Glomerular visceral epithelial cell (primary cell): ENCODE results near the gene NEK9.
A peak's percentile ranks its signal among the peaks of the same experiment; 100 is the strongest.
"Not testable (repeated sequence)": the region's sequence is repeated elsewhere in the genome, so short reads cannot be mapped to it uniquely, and the experiment has no call there.

ENCODE experiments used
- DNase-seq: peaks from one replicate; pipeline ENCODE4 v3.0.0-alpha.2; 2016; ENCODE audit errors: extremely low spot score

NEK9 gene

DNA sequence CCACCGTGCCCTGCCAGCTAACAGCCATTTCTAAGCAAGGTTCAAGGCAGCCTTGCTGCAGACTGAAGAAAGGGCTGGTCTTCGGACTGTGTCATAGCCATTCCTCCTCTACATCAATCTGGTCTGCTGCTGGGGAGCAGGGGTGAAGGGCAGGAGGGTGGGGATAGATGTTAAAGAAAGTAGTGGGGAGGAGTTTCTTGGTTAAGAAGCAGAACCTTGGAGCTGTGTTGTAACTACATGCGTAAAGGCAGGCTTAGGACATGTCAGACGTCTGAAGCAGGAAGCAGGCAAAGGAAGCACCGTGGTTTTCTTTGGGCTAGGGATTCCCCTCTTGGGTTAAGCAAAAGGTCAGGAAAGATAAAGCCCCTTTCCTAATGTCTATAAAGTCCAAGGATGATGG is 18.1 kb upstream of the NEK9 start:
- no peak for DNase-seq

DNA sequence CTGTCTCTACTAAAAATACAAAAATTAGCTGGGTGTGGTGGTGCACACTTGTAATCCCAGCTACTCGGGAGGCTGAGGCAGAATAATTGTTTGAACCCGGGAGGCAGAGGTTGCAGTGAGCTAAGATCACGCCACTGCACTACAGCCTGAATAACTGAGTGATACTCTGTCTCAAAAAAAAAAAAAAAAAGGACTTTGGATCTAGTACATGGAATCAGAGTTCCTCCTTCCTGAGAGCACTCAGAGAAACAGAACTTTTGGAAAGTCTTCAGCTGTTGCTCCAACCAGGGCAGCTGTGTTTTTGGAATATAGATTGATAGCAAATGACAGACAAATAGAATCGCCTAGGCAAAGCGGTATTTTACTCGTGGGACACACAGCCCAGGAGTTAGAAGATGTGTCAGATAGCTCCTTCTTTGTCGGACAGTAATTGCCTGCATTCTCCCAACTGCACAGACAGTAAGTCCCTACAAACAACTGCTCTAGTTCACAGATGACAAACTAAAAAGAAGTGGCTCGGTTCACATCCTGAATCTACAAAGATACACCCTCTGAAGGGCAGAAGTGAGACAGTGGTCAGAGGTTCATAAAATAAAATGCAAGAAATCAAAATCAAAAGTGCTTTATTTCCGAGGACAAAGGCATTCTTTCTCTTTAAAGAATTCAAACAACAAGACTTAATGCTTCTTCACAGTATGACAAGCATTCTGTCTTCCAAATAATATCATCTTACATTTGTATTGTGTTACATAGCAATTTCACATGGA is 17.1 kb upstream of the NEK9 start:
- DNase-seq = no peak

DNA sequence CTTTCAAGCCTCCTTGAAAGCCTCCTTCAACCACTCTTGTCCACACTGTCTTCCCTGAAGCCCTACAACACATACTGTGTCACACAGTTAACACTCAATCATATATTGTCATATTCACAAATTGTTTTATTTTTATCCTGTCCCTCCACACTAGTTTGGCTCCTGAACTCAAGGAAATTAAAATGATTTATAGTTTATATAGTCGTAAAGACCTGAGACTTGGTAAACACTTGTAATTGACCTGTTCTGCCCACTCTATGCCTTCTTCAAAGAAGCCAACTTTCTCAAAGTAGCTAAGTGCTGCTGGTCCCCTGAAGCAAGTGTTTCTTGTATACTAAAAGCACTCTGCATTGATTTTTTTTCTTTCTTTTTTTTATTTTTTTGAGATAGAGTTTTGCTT is 15.6 kb upstream of the NEK9 start:
- DNase-seq = no peak

DNA sequence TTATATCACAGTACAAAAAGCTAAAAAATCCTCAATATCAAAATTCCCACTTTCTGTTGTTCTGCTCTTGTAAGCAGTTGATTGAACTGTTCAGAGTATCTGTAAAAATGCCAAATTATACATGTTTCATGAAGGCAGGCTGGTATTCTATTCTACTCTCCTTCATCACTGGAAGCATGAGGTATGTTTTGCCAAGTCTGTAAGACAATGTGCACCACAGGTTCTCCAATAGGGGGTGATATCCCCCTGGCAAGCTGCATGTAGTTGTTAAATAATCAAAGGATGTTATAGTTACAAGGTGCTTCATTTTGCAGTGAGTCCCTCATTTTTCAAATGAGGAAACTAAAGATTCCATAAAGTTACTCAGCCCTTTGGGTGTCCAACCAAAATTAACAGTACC is 15.1 kb upstream of the NEK9 start:
- peak; percentile 19 for DNase-seq

DNA sequence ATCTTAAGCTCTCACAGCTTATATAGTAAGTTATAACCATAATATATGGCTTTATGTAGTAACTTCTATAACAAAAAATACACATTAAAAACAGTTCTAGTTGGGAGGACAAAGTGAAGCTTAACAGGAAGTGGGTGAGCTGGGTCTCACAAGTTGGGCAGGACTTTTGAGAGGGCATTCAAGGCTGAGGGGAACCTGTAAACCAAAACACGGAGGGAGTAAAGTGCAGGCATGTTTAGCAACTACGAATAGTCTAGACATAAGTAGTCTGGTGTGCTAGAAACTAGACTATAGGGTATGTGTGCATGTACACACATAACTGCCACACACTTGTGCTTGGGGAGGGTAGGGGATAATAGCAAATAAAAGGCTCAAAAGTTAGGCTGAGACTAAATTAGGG is 14.2 kb upstream of the NEK9 start:
- DNase-seq = no peak

DNA sequence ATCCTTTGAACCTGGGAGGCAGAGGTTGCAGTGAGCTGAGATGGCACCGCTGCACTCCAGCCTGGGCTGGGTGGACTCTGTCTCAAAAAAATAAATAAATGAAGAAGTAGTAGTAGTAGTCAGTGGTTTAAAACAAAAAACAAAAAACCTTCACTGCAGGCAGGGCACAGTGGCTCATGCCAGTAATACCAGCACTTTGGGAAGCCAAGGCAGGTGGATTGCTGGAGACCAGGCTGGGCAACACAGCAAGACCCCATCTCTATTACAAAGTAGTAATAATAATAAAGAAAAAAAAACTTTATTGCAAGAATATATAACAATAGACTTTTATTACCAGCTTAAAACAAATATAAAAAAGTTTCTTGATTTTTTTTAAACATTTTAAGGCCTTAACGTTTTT is 13.8 kb upstream of the NEK9 start:
- DNase-seq = no peak

DNA sequence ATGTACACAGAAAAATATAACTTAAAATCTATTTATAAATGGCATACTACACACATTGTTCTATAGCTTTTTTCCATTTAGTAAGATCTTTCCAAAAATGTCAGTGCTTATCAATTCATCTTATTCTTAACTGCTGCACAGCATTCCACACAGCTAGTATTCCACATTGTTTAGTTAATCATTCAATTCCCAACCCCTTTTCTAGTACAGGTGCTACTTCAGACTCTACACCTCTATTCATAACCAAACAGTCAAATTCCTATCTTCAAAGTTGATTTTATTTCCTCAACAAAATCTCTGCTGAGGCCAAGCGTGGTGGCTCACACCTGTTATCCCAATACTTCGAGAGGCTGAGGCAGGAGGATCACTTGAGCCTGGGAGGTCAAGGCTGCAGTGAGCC is 12.3 kb upstream of the NEK9 start:
- DNase-seq = no peak

DNA sequence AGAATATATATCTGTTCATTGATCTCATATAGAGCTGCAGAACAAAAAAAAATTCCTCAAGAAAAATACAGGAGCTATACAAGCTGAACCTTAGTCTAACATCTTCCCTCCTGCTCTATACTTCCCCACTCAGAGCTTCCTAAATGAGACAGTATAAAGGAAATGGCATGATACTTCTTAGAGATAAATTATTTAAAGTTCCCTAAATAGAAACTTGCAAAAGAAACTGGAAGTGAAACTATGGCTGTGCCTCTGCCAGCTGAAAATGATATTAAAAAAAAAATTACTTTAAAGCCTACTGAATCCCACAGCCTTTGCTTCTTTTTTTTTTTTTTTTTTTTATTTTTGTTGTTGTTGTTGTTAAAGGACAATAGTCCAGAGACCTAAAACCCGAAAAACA is 11.6 kb upstream of the NEK9 start:
- no peak for DNase-seq

DNA sequence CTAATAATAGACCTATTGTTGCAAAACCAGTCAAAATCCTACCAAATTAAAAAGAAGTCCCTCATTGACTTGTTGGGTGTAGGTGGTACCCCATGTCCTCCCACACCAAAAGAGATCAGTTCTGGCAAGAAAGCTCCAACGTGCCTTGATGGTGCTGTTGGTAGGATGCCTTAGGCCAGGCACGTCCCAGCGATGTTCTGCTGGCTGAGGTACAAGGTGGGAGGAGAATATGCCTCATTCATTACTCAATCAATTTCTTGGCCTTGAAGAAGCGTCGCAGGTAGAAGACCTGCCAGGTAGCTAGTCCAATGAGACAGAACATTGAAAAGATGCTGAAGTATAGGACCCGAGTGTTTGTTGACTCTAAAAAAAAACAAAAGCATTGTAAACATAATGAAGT is 7.8 kb upstream of the NEK9 start:
- no peak for DNase-seq

DNA sequence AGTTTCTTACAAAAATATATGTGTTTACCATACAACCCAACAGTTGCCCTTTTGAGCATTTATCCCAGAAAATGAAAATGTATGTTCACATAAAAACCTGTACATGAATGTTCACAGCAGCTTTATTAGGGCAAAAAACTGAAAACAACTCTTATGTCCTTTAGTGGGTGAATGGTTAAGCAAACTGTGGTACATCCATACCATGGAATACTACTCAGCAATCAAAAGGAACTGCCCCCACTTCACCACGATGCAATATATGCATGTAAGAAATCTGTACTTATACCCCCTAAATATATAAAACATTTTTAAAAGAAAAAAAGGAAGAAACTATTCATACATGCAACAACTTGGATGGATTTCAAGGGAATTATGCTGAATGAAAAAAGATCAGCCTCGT is 6.7 kb upstream of the NEK9 start:
- DNase-seq = no peak

DNA sequence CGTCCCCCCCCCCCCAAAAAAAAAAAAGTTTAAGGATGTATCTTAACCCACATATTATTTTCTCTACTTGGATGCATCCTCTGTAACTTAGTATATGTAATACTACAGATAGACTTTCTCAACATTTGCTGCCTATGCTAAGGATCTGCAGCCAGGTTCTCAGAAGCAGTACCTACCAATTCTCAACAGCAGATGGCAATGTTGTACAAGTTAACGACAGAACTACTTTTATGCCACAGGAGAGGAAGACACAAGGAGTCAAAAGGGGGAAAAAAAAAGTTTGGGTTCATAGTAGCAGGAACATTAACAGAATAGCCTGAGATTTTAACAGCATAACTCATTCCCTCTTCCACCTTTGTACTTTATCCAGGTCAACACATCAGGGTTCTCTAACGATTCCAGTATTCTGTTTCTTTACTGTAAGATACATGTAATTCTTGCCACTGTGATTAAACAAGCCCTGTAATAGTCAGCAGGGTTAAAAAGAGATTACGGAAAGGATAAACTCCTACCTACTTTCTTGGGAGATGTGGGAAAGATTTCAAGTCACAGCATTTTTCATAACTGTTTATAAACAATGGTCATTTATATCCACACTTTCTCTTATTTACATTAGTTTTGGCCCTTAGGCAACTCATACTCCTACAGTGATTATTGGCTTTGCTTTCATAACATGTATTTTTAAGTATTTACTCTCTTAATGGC is 5.7 kb upstream of the NEK9 start:
- DNase-seq = peak; percentile 76

DNA sequence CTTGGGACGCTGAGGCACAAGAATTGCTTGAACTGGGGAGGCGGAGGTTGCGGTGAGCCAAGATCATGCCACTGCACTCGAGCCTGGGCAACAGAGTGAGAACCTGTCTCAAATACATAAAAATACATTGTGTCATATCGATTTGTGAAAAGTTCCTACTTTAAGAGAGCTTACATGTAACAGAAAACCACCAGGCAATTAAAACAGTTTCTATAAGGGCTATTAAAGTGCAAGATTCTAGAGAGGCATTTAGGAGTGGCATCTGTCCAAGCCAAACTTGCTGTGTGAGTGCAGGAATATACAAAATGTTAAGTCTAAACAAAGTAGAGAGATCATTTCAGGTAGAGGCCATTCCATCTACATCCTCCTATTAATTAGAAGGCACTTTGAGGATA is 1.7 kb upstream of the NEK9 start:
- no peak for DNase-seq

DNA sequence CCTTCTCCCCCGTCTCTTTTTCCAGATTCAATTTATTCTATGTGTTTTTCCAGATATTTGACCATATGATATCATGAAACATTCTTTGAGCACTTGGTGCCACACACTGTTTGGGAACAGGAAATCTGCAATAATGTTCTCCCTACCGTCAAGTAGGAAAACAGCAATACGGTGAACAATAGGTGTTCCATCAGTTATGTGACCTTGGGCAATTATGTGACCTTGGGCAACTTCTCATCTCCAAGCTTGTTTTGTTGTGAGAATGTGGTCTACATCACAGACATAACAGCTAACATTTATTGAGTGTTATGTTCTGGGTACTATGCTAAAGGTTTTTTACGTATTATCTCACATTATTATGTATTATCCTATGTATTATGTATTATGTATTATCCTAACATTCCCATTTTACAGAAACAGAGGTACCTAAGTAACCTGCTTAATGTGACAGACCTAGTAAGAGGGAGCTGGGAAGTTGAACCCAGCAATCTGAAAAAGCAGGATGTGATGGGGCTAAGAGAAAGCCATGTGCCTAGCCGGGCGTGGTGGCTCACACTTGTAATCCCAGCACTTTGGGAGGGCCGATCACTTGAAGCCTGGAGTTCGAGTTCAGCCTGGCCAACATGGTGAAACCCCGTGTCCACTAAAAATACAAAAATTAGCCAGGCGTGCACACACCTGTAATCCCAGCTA is 1.2 kb upstream of the NEK9 start:
- no peak for DNase-seq

DNA sequence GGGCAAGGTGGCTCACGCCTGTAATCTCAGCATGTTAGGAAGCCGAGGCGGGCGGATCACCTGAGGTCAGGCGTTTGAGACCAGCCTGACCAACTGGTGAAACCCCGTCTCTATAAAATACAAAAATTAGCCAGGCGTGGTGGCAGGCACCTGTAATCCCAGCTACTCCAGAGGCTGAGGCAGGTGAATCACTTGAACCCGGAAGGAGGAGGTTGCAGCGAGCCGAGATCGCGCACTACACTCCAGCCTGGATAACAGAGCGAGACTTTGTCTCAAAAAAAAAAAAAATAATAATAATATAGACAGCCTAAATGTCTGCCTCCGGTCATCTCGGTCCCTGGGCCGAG is 599 bp upstream of the NEK9 start:
- DNase-seq = not testable (repeated sequence)

DNA sequence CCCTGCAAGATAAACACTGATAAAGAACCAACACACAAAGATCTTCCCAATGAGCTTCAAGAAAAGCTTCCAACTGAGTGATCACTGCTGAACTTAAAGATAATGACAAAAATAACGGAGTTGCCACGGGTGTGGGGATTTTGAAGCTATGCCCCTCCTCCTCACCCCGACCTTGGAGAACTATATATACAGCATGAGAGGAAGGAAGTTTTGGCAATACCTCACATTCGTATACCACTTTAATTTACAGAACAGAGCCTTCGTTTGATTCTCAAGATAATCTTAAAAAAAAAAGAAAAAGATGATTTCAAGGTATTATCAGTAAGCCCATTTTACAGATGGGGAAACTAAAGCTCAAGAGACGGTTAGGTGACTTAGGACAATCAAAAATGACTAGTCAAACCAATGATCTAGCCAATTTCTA is 715 bp downstream of the NEK9 start:
- DNase-seq = no peak

DNA sequence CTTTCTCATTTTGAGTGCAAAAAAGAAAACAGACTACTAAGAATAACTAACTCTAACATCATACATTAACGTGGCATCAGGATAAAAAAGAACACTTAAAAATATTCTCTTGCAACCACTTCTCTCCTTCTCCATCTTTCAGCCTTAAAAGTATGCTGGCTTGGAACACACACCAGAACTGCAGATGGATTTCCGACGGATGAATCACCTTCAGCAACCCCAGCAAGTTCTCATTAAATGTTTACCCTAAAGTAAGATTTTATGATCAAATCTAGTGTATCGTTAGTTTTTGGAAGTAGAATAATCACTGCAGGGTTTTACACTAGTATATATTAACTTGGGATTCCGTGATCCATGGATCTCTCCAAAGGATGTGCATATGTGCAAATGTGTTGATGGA is 1.2 kb downstream of the NEK9 start:
- DNase-seq = peak; percentile 32

DNA sequence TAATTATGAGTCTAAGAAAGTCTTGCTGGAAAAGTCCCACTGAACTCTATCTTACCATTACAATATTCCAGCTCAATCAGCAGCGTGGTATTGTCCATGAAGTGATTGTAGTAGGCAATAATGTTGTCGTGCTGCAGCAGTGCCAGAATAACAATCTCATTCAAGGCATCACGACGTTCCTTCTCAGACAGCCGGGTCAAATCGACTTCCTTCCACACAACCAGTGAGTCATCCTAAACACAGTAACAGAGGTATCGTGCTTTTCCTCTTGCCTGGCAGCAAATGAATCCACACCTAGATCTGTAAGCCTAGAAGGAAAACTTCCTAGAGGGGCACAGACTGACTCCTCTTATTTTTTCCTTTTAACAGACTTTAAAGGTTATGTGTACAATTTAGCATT is 2.9 kb downstream of the NEK9 start:
- peak; percentile 69 for DNase-seq

DNA sequence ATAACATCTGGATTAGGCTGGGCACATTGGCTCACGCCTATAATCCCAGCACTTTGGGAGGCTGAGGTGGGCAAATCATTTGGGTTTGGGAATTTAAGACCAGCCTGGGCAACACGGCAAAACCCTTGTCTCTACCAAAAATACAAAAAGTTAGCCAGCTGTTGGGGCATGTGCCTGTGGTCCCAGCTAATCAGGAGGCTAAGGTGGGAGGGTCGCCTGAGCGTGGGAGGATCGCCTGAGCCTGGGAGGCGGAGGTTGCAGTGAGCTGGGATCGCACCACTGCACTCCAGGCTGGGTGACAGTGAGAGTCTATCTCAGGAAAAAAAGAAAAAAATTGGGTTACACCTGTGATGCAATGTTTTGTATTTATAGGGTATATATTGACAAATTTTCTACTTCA is 5.3 kb downstream of the NEK9 start:
- DNase-seq = no peak

DNA sequence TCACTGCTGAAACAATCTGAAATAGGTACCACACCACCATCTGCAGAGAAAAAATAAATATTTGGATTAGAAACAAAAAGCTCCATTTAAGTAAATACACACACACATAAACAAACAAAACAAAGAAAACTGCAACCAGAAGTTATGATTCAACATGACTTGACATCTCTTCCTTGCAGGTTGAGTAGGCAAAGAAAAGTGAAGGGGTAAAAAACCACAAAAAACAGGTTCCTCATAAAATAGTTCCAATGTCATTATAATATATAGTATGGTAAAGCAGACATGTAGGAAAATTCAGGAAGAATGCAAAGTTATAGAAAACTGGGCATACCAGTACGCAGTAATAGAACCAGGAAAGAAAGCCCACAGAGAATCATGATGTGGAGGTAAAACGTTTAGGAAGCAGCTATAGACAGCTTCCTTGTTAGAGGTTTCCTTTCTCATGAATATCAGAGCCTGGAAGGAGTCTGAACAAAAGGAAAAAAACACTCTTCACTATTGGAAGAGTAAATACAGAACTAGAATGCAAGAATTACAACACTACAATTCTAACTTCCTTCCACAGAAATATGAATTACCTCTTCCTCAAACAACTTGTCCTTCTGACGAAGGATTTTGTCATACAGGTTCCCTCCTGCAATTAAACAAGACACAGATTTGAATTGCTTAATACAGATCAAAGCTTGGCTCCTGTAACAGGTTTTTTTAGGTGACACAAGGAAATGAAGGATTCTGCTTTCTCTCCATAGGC is 6.1 kb downstream of the NEK9 start:
- no peak for DNase-seq

DNA sequence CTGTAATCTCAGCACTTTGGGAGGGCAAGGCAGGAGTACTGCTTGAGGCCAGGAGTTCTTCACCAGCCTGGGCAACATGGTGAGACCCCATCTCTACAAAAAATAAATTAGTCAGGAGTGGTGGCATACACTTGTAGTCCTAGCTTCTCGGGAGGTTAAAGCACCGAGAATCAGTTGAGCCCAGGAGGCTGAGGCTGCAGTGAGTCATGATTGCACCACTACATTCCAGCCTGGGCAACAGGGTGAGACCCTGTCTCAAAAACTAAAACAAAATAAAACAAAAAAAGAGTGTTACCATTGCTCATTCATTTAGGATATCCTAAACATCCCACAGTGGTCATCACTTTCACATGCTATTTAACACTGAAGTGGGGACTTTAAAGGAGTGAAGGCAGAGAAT is 7.8 kb downstream of the NEK9 start:
- DNase-seq = no peak

DNA sequence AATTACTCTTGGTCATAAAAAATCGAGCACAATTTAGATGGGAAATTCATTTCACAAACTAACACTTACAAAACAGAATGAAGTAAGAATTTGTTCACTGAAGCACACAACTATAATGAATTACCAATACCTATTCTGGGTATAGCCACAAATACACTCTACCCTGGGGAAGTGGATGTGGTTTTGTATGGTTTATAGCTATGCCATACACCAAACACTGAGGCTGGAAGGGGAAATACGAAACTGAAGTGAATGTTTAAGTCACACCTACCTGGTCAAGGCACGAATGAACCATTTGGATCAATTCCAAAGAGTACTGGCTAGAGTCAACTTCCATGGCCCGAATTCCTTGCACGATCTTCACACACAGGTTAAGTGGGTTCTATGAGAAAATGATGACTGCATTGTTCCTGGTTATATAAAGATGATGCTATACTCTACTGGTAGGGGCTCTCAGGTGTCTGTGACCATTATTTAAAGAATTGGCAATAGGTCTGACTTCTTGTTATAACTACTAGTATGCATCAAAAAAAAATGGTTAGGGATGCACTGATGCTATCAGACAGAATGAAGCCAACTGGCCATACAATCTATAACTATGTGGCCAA is 12.8 kb downstream of the NEK9 start:
- DNase-seq = no peak

DNA sequence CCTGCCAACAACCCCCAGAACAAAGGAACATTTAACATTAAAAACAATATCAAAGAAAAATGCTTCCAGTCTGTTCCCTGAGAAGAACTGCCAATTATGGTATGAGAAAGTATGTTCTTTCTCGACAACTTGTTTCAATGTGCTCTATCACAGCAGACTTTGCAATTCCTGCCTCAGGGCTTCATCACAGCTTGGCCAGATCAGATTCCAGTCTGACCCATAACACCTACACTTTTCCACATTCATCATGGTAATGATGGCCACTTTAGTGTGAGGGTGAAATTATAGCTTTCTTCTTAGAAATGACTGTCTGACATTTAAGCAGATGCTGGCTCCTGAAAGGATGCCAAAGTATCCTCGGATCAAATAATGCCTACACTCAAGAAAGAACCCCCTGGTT is 17.0 kb downstream of the NEK9 start:
- DNase-seq = no peak
